B cell (primary cell): ENCODE data around the gene DHX9. TPM values are rescaled to one million over a fixed set of nuclear protein-coding genes. Genes with fewer than 3 reads are reported as not detected.
A peak's percentile ranks its signal among the peaks of the same experiment; 100 is the strongest.

Experiments
- ATAC-seq: fragments of 200-7000 bp; cut with Tn5 transposase; one replicate; pipeline ENCODE4 v1.10.0; 2021; ENCODE audit warnings: low read depth, mild to moderate bottlenecking, moderate number of reproducible peaks, moderate library complexity
- CTCF ChIA-PET: fragments of 350-600 bp; sonication (Branson Sonifier 250); formaldehyde crosslinking; loops from one replicate; lab custom pipeline; 2021; ENCODE audit warnings: antibody characterized with exemption, inconsistent platforms; lab: Charles Lee
- POLR2A ChIA-PET: fragments of 350-600 bp; sonication (Branson Sonifier 250); formaldehyde crosslinking; loops from one replicate; lab custom pipeline; 2021; ENCODE audit warnings: antibody characterized with exemption; lab: Charles Lee
- DNase-seq: peaks from one replicate; pipeline ENCODE4 v3.0.0; 2013
- H2AFZ ChIP-seq: 2 replicates; pipeline ENCODE4 v1.6.1; 2012; ENCODE audit warnings: mild to moderate bottlenecking, low read depth, low read length; ENCODE audit not compliant: insufficient read depth, poor library complexity, severe bottlenecking
- H3K27ac ChIP-seq, 2 donors: 1 replicate in 1 of 2; 2 replicates in 1 of 2; pipeline ENCODE4 v1.5.1; 2012 to 2013; ENCODE audit warnings: low read length in 2 of 2, mild to moderate bottlenecking in 2 of 2, moderate library complexity in 1 of 2
- H3K27me3 ChIP-seq, 4 experiments: fragments of 200-600 bp in 1 of 4; sonication (generic) in 1 of 4; replicated peaks in 1 of 4; 1 replicate in 2 of 4; 2 replicates in 2 of 4; pipeline versions ENCODE4 v1.6.1 to v1.7.0; 2013 to 2016; ENCODE audit warnings: low read length in 3 of 4, mild to moderate bottlenecking in 2 of 4, mixed read lengths in 1 of 4, moderate library complexity in 1 of 4; ENCODE audit not compliant: insufficient read depth in 4 of 4, control insufficient read depth in 3 of 4; ENCODE audit errors: control extremely low read depth in 1 of 4
- H3K36me3 ChIP-seq, 2 experiments: replicated peaks in 1 of 2; 1 replicate in 1 of 2; 2 replicates in 1 of 2; pipeline versions ENCODE4 v1.6.1 to v1.7.1; 2013; ENCODE audit warnings: low read length in 1 of 2; ENCODE audit not compliant: insufficient read depth in 2 of 2, control insufficient read depth in 1 of 2; ENCODE audit errors: control extremely low read depth in 1 of 2, extremely low read depth in 1 of 2
- H3K4me1 ChIP-seq, 2 donors: fragments of 200-600 bp in 1 of 2; sonication (generic) in 1 of 2; 1 replicate in 1 of 2; 2 replicates in 1 of 2; pipeline versions ENCODE4 v1.5.1 to v1.6.1; 2013 to 2017; ENCODE audit warnings: low read length in 2 of 2; ENCODE audit not compliant: control insufficient read depth in 2 of 2, insufficient read depth in 2 of 2
- H3K4me2 ChIP-seq: replicated peaks from 2 replicates; pipeline ENCODE3; 2012; ENCODE audit warnings: mild to moderate bottlenecking, low read depth, low read length; ENCODE audit not compliant: poor library complexity, severe bottlenecking
- H3K4me3 ChIP-seq, 5 experiments: fragments of 200-600 bp in 1 of 5; sonication (generic) in 1 of 5; 1 replicate in 3 of 5; 2 replicates in 2 of 5; pipeline versions ENCODE4 v1.5.1 to v1.7.0; 2011 to 2016; ENCODE audit warnings: low read length in 4 of 5, mild to moderate bottlenecking in 4 of 5, low read depth in 2 of 5, control low read depth in 1 of 5, moderate library complexity in 1 of 5; ENCODE audit not compliant: insufficient read depth in 1 of 5; ENCODE audit errors: control extremely low read depth in 1 of 5, extremely low read depth in 1 of 5
- H3K79me2 ChIP-seq: fragments of 200-600 bp; sonication (generic); one replicate; pipeline ENCODE4 v1.6.0; 2016; ENCODE audit warnings: low read length; ENCODE audit not compliant: control insufficient read depth, insufficient read depth
- H3K9ac ChIP-seq: fragments of 200-600 bp; sonication (generic); 2 replicates; pipeline ENCODE4 v1.6.1; 2017; ENCODE audit warnings: mild to moderate bottlenecking, low read length, moderate library complexity
- H3K9me3 ChIP-seq, 3 donors: one replicate each; pipeline versions ENCODE4 v1.6.1 to v1.7.1; 2013; ENCODE audit warnings: low read length in 2 of 3; ENCODE audit not compliant: control insufficient read depth in 2 of 3, insufficient read depth in 1 of 3; ENCODE audit errors: control extremely low read depth in 1 of 3
- H4K20me1 ChIP-seq: 2 replicates; pipeline ENCODE4 v1.6.0; 2012; ENCODE audit warnings: mild to moderate bottlenecking, low read length; ENCODE audit not compliant: insufficient read depth, control insufficient read depth, poor library complexity, severe bottlenecking
- H3K27ac Mint-ChIP-seq: one replicate; pipeline ENCODE4 v1.8.0; 2021; ENCODE audit warnings: mixed read lengths
- H3K27me3 Mint-ChIP-seq: one replicate; pipeline ENCODE4 v1.8.0; 2021; ENCODE audit warnings: mixed read lengths
- H3K4me1 Mint-ChIP-seq: one replicate; pipeline ENCODE4 v1.8.0; 2021; ENCODE audit warnings: mixed read lengths
- H3K4me3 Mint-ChIP-seq: one replicate; pipeline ENCODE4 v1.8.0; 2021; ENCODE audit warnings: mixed read lengths
- H3K9me3 Mint-ChIP-seq: one replicate; pipeline ENCODE4 v1.8.0; 2022; ENCODE audit warnings: mixed read lengths; ENCODE audit not compliant: insufficient read depth
- CTCF ChIP-seq: fragments of 200-600 bp; IDR thresholded peaks from one replicate; pipeline ENCODE4 v1.8.0; 2022; ENCODE audit warnings: antibody characterized with exemption, mild to moderate bottlenecking
- EZH2 ChIP-seq: IDR thresholded peaks from 2 replicates; pipeline ENCODE4 v1.6.1; 2012; ENCODE audit warnings: borderline replicate concordance, low read depth, mild to moderate bottlenecking, moderate library complexity, low read length; ENCODE audit not compliant: insufficient read depth, poor library complexity, severe bottlenecking
- WGBS: methylation state at CpG from one replicate; pipeline ENCODE4 v1.1.5; 2013; ENCODE audit warnings: missing lambda C conversion rate; ENCODE audit not compliant: insufficient coverage; 5-methylcytosine and 5-hydroxymethylcytosine counted together
- intact Hi-C: fragments of 100-400 bp; cut with micrococcal nuclease; formaldehyde crosslinking; loops from one replicate; pipeline ENCODE4 v1.10.0; 2022
- polyA plus RNA-seq: library from polyadenylated mRNA; depleted of rRNA; stranded (reverse); fragments of >200 nt; gene quantifications from 2 replicates; pipeline ENCODE4 v1.2.3, GENCODE V29; 2012
- total RNA-seq, 2 donors: library from RNA; stranded (reverse); fragments of 120-200 nt in 1 of 2; gene quantifications; 1 replicate in 1 of 2; 2 replicates in 1 of 2; pipeline versions ENCODE4 v1.2.3 to v1.2.4, GENCODE V29; 2013 to 2022

DHX9 gene
- total and polyA plus RNA-seq, 2 donors (not counting 1 experiment from before 2014, with no cell fraction given) = 70.6 to 213 TPM

- H3K27me3 ChIP-seq = no peaks in the 10 kb centered on the region
- H3K9ac ChIP-seq = no peak overlapping the region
- H4K20me1 ChIP-seq = no peaks in the 10 kb centered on the region
- no peaks in the 10 kb centered on the region for H3K36me3 ChIP-seq
- WGBS = 60% methylated on average over 1 of the region's 1 CpG
- DNase-seq = peak; percentile 41
- Mint-ChIP-seq H3K4me3 (peak overlapping the region; percentile 33), H3K9me3 (no peaks in the 10 kb centered on the region), H3K4me1 (peaks cover 14% of the 10 kb centered on the region), H3K27me3 (no peaks in the 10 kb centered on the region), H3K27ac (peak overlapping the region; percentile 69)
- no peak for TF ChIP-seq CTCF
- TF ChIP-seq EZH2 = no peak
- H3K4me1 ChIP-seq = peaks cover 2 to 3% of the 10 kb centered on the region in 2 donors
- no peaks in the 10 kb centered on the region for H3K9me3 ChIP-seq
- peak overlapping the region; percentile 38 for H3K4me2 ChIP-seq
- ChIA-PET POLR2A (interaction anchor here (0.9 kb wide), 1 partner anchor 264 kb away, joined by 4 read pairs; no protein-coding TSS in a partner anchor), CTCF (interaction anchor here (1.1 to 1.6 kb wide), 2 partner anchors 35 to 63 kb away, joined by 3 to 4 read pairs; no protein-coding TSS in a partner anchor)
- intact Hi-C loops = no loop called here
- H2AFZ ChIP-seq = no peak overlapping the region
- ATAC-seq = peak; percentile 72
- H3K79me2 ChIP-seq = no peaks in the 10 kb centered on the region
- no peak overlapping the region for H3K4me3 ChIP-seq
- H3K27ac ChIP-seq = peak overlapping the region in 1 of 2 donors; percentile 60
Measured at GRCh38 chr1:182927693-182928433, 88.7 kb downstream of the DHX9 start.

GRCh38 chr1:182930985-182931384 is 91.8 kb downstream of the DHX9 start:
- CTCF ChIA-PET = interaction anchor here (0.7 kb wide), 1 partner anchor 327 kb away, joined by 4 read pairs; no protein-coding TSS in a partner anchor
- TF ChIP-seq EZH2 (no peak), CTCF (no peak)
- Mint-ChIP-seq H3K27ac (no peak overlapping the region), H3K27me3 (peaks cover 9% of the 10 kb centered on the region), H3K4me3 (no peak overlapping the region), H3K4me1 (peaks cover 14% of the 10 kb centered on the region), H3K9me3 (peaks cover 3% of the 10 kb centered on the region)
- no peak overlapping the region for H2AFZ ChIP-seq
- WGBS = no CpG with 5 or more reads among the region's 1 CpG
- H3K36me3 ChIP-seq = no peaks in the 10 kb centered on the region
- no peak overlapping the region for H3K27ac ChIP-seq
- no peak overlapping the region for H3K9ac ChIP-seq
- POLR2A ChIA-PET = no interaction called here
- H3K27me3 ChIP-seq = peaks cover 0 to 4% (median 0%) of the 10 kb centered on the region in 4 experiments
- H3K4me1 ChIP-seq = peaks cover 2 to 3% of the 10 kb centered on the region in 2 donors
- no peak overlapping the region for H3K4me2 ChIP-seq
- no peak overlapping the region for H3K4me3 ChIP-seq
- no peaks in the 10 kb centered on the region for H4K20me1 ChIP-seq
- peaks cover 0 to 1% (median 0%) of the 10 kb centered on the region in 3 donors for H3K9me3 ChIP-seq
- no peaks in the 10 kb centered on the region for H3K79me2 ChIP-seq
- no peak for ATAC-seq
- DNase-seq = no peak
- intact Hi-C loops = no loop called here
